HG02885 (cell line): Measurements from ENCODE around the gene GDPD2.
"Not testable (repeated sequence)": the region's sequence is repeated elsewhere in the genome, so short reads cannot be mapped to it uniquely, and the experiment has no call there.

Source experiments
- ATAC-seq: cut with Tn5 transposase; IDR thresholded peaks from one replicate; pipeline ENCODE4 v1.9.1; 2021; ENCODE audit warnings: mild to moderate bottlenecking; ENCODE audit not compliant: unreplicated experiment, poor library complexity

Gene GDPD2, protein sequence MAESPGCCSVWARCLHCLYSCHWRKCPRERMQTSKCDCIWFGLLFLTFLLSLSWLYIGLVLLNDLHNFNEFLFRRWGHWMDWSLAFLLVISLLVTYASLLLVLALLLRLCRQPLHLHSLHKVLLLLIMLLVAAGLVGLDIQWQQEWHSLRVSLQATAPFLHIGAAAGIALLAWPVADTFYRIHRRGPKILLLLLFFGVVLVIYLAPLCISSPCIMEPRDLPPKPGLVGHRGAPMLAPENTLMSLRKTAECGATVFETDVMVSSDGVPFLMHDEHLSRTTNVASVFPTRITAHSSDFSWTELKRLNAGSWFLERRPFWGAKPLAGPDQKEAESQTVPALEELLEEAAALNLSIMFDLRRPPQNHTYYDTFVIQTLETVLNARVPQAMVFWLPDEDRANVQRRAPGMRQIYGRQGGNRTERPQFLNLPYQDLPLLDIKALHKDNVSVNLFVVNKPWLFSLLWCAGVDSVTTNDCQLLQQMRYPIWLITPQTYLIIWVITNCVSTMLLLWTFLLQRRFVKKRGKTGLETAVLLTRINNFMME

DNA sequence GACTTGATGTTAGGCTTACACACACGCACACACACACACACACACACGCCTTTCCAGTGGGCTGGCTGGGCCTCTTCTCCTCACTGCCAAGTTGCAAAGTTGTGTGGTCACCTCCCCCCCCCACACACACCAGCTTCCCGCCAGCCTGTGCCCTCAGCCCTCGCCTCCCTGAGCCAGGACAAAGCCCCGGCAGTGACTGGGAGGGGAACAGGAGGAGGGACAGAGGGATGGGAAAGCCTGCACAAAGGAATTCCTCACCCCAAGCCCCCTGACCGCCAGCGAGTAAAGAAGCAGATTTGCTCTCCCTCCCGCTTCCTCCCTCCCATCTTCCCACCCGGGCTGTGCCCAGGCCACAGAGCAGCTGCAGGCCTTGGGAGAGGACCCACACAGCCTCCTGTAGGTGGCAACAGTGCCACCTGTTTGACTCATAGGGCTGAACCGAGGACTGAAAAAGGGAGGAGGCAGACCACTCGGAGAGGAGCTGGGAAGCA is at the start of gene GDPD2:
Gene GDPD2, plus strand, starts transcription at position 464 of the 491 bp plus-strand sequence. CDS start 1,671 bp downstream, outside the sequence.
- no peak for ATAC-seq

DNA sequence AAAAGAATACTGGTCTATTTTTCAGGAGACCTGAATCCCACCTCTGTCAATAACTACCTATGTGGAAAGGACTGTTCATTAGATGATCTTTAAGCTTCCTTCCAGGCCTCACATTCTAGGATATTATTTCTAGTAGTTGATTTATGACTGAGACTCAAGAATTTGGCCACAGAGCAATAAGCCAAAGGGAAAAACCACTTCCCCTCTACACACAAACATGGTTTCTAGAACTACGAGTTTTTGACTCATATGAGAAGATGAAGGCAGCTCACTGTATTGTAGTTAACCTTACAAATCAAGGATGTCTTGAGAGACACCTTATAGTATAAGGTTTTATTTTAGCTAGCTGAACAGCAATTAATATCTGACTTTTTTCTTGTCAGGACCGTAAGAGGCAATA is 36.9 kb upstream of the GDPD2 start:
- no peak for ATAC-seq

DNA sequence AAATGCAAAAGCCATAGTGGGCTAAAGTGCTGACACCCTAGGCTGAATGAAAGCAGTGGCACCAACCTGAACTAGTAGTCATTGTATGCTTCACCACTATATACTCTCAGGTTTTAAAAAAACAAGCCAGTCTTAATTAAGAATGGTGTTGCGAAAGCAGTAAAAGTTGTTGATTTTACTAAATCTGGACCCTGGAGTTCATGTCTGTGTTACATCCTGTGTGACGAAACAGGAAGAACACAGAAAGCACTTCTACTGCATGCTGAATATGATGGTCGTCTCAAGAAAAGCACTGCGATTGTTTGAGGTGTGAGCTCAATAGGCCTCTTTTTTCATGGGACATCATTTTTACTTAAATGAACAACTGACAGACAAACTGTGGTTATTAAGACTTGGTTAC is 24.2 kb upstream of the GDPD2 start:
- ATAC-seq = no peak

DNA sequence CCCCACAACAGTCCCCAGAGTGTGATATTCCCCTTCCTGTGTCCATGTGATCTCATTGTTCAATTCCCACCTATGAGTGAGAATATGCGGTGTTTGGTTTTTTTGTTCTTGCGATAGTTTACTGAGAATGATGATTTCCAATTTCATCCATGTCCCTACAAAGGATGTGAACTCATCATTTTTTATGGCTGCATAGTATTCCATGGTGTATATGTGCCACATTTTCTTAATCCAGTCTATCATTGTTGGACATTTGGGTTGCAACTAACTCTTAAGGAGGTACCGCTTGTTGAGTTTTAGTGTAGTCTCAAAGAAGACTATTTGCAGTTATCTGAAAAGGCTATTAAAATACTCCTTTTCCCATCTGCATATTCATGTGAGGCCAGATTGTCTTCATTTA is 22.9 kb upstream of the GDPD2 start:
- not testable (repeated sequence) for ATAC-seq

DNA sequence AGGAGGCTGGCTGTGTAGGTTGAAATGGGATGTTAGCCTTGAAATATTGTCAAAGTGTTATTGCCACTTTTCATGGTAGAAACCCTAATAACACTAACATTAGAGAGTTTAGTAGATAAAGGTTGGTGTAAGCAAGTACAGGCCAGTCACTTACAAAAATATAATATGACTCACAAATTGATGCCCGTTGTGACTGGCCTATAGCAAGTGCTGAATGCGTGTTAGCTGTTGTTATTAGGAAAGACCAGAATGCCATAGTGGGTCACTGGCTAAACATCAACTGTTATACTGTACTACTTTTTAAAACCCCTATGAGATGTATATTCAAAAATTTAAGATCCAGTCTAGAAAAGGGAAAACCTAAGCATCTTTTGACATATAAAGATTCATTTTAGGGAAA is 20.4 kb upstream of the GDPD2 start:
- ATAC-seq = no peak

DNA sequence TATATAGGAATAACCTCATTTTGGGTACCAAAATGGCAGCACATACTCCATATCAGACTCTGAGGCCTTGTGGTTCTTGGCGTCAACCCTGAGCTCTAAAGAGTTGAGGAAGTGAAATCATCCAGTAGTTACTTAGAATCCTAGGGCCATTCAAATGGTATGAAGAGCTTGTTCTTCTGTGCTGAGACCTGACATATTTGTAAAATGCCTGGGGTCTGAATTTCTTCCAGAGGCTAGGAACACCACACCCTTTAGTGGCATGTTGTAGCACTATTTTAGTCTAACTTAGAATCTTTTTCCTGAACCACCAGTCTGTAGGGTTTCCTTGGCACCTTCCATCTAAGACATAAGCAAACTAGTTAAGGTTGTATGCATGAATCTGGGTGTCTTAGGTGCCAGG is 18.1 kb upstream of the GDPD2 start:
- no peak for ATAC-seq

DNA sequence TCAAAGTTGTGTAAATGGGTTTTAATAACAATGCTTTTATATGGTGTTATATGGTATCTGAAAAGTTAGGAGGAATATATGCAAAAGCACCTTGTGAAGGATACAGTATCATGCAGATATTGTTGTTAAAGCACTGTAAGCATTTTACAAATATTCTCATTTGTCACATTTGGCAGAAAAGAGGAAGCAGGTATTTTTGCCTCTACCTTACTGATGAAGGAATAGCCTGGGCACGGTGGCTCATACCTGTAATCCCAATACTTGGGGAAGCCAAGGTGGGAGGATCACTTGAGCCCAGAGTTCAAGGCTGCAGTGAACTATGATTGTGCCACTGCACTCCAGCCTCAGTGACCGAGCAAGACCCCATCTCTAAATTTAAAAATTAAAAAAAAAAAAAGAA is 12.2 kb upstream of the GDPD2 start:
- no peak for ATAC-seq

DNA sequence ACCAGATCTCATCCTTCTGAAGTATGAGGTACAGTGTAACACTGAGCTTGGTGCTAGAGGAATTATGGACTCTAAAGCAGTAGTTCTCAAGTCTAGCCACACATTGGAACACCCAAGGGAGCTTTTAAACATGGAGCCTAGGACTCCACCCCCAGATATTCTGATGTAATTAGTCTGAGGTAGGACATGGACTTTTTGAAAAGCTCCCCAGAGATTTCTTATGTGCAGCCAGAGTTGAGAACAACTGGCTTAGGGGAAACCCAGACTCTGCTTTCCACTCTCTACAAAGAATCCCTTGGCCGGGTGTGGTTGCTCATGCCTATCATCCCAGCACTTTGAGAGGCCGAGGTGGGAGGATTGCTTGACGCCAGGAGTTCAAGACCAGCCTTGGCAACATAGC is 11.6 kb upstream of the GDPD2 start:
- peak; percentile 37 for ATAC-seq

DNA sequence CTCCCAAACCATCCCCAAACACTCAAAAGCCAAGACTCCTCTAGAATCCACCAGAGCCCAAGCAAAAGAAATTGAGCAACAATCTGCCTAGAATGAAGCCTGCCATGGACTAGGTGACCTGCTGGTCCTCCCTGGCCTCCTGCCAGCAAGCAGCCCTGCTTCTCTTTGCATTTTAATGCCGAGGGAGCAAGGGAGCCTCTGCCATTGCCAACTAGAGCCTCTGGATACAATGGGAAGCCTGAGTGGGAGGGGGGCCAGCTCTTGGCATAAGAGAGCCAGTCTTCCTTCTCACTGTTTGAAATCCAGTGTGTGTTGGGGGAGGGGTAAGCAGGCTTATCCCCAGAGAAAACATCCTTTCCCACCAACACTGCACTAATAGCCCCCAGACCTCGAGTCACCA is 1.5 kb upstream of the GDPD2 start:
- ATAC-seq = no peak

DNA sequence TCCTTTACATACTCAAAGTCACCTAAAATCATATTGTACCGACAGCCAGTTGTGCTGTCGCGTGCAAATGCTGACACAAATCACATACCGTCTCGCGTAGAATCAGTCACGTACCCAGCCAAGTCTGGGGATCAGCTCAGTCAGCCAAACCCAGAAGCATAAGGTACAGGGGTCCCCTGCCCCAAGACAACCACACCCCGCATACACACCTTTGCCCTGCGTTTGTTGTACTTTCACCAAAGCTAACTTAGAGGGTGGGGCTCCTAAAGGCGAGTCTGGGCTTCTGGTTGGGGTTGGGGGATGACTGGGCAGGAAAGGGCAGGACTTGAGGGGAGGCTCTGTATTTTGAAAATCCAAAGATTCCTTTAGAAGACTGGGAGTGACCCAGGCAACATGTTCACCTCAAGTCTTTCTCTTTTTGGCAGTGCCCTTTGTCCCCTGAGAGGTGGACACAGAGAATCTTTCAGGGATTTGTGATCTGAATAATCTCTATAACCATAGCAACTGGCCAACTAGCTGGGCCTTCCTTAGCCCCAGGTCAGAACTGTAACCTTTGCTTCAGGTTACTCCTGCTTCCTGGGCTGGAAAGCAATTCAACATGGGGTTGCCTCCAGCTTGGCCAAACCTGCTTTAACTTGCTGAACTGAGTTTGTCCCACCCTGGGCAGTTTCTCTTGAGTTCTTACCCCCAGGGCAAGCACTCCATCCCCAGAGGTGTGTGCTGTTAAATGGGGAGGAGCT is 992 bp downstream of the GDPD2 start:
- no peak for ATAC-seq

DNA sequence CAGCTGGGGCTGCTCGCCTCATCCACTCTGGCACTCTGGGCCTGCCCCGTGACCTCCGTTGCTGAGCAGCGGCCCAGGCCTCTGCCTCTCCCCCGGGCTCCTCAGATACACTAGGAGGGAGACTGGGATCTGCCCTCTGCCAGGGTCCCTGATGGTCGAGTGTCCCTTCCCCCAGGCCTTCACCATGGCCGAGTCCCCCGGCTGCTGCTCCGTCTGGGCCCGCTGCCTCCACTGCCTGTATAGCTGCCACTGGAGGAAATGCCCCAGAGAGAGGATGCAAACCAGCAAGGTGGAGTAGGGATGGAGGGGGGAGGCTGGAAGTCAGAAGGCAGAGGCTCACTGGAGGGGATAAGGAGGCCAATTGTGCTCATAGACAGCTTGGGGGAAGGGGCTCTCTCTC is 1.7 kb downstream of the GDPD2 start:
- ATAC-seq = no peak

DNA sequence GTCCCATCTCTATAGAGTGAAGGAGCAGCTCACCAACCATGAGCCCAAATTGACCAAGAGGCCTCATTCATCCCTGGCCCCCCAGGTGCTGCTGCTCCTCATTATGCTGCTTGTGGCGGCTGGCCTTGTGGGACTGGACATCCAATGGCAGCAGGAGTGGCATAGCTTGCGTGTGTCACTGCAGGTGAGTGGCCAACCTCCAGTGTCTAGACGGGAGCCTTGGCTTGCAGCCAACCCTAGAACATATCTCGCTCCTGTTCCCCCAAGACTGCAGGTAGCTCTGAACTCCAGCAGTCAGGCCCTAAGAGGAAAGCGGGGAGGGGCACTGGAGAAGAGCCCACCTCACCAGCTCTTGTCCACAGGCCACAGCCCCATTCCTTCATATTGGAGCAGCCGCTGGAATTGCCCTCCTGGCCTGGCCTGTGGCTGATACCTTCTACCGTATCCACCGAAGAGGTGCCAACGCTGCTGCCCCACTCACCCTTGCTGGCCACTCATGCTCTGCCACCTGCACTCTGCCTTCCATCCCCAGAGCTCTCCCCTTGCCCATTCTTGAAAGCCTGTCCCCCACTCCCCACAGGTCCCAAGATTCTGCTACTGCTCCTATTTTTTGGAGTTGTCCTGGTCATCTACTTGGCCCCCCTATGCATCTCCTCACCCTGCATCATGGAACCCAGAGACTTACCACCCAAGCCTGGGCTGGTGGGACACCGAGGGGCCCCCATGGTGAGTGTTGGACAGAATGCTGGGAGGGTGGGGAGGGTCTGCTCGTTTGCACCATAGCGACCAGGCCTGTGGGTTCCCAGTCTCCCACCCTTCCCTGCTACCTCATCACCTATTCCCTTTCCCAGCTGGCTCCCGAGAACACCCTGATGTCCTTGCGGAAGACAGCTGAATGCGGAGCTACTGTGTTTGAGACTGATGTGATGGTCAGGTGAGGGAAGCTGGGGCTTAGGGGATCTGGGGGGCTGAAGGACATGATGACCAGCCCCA is 3.5 kb downstream of the GDPD2 start:
- no peak for ATAC-seq

DNA sequence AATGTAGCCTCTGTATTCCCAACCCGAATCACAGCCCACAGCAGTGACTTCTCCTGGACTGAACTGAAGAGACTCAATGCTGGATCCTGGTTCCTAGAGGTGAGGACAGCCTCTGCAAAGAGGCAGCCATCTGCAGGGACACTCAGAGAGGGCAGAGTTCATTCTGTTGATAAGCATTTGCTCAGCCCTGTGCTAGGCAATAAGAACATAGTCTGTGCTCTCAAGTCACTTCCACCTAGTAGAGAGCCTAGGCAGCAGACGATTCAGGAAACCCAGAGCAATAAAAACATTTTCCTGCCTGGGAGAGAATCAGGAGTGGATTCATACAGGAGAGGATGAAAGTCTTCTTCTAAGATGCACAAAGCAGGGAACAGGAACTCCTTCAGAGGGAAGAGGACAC is 4.3 kb downstream of the GDPD2 start:
- no peak for ATAC-seq

DNA sequence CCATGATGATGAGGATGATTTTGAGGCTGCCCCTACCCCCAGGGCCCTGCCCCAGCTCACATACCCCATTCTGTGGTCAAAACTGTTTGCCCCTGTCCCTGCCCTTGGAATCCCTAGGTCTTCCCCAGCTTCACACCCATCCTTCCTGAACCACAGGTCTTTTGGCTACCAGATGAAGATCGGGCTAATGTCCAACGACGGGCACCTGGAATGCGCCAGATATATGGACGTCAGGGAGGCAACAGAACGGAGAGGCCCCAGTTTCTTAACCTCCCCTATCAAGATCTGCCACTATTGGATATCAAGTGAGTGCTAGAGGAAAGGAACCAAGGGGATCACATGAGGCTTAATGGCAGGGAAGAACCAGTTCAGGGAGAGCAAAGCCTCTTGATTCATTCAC is 6.6 kb downstream of the GDPD2 start:
- ATAC-seq = no peak

DNA sequence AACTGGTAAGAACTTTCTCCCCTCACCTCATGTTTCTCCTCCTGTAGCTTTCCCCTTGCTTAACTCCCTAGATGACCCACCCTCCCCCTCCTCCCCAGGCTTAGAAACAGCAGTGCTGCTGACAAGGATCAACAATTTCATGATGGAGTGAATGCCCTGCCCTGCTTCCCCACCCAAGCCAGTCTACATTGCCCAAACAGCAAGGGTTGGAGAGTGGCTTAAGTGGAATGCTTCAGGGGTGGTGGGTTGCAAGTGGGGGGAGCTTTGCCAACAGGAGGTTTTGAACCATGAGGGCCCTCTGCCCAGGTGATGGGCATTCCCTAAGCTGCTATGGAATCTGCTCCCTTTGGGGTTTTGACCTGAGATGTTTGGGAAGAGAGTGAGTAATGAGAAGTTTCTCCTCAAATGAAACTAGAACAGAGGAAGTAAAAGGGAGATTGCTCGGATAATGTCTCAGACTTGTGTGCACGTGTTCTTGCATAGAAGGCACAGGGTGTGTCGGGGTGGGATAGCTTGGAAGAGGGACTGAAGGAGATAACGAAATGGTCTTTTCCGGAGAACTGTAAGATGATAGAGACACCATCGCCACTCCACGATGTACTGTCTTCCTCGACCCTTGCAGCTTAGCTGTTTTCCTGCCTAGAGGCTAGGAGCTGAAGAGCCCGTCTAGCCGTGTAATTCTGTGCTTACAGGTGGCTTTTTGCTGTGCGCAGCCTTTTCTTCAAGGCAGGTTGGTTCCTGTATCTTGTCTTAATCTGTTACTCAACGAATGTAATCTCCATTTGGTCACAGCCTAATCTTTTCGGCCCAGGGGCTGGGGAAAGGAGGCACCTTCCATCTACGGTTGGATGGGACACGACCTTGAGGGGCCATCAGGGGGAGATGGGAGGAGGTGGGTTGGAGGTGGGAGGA is 10.1 kb downstream of the GDPD2 start:
- ATAC-seq = no peak

DNA sequence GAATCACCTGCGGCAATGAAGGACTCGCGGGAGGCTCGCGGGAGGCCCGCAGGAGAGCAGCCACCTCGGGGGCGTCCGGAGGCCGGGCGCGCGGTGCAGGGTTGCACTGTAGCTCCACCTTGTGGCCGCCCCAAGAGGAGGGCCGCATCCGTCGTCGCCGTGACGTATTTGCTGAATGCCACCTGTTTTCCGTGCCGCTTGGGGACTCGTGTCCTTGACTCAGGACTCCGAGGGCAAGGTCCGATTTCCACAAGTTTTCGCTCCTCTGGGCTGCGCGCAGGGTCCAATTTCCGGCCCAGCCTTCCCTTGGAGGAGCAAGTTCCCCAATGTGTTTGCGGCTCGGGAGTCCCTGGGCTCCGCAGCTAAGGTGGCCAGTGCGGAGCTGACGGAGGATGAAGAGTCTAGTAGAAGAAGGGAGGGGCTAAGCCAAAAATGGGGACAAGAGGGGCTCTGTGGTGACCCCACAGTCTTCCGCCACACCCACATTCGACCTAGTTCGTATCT is 10.8 kb downstream of the GDPD2 start:
- ATAC-seq = peak; percentile 73

DNA sequence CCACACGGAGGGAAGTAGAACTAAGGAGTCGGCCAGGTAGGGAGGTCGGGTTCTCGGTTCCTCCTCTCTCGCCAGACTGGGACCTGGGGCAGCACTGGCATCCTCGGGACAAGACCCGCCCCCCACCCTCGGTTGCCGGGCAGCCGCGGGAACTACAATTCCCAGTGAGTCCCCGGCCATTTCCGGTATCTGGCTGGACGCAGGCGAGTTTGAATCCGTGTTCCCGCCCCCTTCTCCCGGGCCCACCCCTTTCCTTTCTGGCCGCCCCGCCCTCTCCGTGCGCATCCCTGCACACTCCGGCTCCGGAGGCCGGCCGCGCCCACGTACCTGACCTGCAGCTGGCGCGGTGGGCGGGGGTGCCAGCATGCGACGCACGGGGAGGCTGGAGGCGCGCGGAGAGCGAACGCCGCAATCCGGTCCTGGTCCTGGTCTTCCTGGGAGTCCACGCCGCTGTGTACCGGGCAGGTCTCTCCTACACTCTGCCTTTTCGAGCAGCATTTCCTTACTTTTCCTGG is 11.3 kb downstream of the GDPD2 start:
- ATAC-seq = peak; percentile 69

DNA sequence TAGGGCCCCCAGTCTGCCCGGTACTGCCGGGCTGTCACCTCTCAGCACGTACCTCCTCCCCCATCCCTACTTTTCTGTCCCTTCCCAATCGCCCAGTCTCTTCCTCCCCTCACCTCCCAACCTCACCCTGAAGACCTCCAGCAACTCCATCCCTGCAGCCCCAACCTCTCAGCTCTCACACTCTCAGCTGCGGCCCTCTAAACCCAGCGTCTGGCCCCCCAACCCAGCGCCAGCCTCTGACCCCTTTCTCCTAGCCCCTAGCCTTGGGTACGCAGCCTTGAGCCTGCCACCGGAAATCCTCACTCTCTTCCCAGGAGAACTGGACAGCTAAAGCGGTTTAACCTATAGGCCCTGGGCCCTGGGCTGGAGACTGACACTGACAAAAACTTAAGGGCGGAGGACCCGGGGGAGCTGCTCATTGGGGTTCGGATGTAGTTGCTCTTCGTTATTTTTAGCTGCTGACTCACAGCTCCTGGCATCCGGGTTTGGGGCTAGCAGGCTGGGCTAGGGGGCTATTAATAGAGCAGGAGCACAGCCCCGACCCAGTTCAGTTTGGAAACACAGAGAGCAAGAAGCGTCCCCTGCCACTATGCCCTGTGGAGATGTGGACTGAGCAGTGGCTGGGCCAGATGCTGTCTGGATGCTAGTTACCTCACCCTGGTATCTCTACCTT is 11.9 kb downstream of the GDPD2 start:
- ATAC-seq = no peak
